DMS153 treated with DMSO at 0.1 percent for 48 hours (cell line): ENCODE measurements around the gene SORCS1.

Experiments used
- DNase-seq: peaks from one replicate; lab custom pipeline; 2025; ENCODE audit not compliant: unreplicated experiment; lab: John Stamatoyannopoulos, UW

The SORCS1 gene

DNA sequence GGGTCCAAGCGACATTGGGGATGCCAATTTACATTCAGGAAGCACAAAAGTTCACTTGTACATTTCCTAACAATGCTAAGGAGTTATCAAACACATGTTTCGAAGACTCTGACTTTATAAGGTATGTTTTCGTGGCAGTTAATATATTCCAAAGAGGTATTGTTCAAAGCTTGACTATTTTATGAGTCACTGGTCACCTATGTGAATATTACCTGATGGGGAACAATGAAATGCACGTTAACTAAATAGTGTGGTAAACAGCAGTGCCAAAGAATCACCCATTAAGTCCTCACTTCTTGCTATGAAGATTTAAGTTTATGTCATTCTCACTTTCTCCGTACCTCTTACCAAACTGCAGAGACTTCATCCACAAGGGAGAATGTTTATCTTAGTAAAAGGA, 550.2 kb downstream of the SORCS1 start:
- no peak for DNase-seq

DNA sequence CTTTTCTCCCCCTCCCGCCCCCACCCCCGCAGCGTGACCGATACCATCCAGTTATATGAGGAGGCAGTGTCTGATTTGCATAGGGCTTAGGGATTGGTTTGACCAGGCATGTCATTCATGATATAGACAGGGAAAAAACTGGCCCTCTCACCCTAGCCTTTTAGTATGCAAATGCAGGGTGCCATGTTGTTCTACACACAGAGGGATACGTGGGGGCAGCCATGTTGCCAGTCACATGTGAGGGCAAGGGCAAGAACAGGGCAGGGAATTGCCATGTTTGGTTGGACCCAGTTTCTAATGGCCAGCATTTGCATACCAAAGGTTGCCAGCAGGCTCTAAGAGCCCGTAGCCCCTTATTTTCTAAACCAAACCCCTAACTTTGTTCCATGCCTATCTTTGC, 552.1 kb downstream of the SORCS1 start:
- DNase-seq: no peak

- DNase-seq: no peak
Observed at GRCh38 chr10:106609470-106610266, 554.8 kb downstream of the SORCS1 start.

DNA sequence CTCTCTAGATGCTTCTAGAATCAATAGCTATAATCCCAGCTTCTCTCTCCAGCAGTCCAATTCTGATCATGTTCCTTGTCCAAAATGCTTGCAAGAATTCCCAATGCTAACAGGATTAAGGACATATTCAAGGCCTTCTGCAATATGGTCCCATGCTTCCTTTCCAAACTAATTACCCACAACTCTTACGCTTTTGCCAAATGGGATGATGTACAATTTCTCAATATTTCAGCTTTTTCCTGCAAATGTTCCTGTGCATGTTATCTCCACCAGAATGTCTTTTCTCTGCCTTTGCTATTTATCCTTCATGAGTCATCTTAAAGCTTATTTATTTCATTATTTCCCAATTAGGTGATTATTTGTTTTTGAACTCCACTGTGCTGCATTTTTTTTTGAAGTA, 556.4 kb downstream of the SORCS1 start:
- no peak for DNase-seq

DNA sequence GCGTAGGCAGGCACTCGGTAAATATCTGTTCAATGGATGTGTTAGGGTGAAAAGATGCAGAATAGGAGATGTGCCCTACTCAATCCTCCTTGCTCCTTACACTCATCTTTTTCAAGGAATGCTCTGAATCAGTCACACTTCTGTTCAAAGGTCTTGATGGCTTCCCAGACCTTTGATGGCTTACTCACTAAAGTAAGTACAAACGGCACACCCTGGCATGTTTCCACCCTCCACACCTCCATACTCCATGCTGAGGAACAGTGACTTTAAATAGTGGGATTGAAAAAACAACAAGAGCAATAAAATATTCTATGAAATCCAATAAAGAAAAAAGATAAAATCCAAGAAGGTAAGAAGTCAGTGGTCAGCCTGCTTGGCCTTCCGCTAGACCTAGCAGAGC, 569.2 kb downstream of the SORCS1 start:
- no peak for DNase-seq

GRCh38 chr10:106593876-106594275, 570.6 kb downstream of the SORCS1 start:
- DNase-seq: no peak

DNA sequence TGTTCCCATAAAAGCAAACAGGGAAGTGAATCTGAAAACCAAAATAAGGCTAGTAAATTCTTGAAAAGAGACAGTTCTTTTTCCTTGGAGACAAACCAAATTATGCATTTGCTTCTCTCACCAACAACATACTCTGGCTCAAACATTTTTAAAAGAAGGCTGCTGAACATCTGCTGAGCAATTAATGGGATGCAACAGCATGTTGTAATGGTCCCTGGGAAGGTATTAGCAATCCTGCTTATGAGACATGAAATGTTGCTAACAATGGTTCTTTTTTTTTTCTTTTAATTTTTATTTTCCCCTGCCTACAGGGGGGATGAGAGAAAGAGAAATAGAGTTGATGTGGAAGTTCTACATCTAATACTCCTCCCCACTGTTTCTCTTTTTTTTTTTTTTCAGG, 572.1 kb downstream of the SORCS1 start:
- DNase-seq: no peak

GRCh38 chr10:106582291-106582690, 582.2 kb downstream of the SORCS1 start:
- no peak for DNase-seq

DNA sequence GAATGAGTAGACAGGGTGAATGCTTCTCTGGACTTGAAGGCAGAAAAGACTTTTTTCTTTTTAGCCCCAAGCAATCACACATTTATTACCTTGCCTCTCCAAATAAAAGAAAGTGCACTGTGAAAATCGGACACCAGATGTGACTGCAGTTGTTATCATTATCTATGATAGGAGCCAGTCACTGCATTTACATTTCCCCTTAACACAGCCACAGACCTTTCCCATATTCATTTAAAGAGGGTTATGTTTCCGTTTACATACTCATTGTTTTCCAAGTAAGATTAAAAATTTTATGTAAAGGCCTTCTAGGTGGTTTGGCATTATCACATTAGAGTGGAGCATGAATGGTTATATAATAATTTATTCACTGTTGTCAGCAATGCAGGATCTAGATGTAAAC, 586.8 kb downstream of the SORCS1 start:
- no peak for DNase-seq

DNA sequence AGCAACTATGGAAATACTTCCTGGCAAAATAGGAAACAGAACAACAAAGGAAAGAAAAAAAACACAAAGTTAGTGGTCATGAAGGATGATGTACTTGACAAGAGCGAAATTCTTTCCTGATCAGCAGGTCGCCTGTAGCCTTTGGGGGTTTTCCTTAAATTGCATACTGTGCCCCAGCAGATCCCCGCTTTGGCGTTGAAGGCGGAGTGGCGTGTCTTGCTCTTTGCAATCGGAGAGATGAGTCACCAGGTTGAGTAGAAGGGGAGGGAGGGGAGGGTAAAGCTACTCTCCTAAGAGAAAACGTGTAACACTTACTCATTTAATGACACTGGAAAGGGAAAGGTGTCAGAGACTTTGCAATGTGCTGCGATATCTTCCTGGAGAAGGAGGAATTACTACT, 587.2 kb downstream of the SORCS1 start:
- DNase-seq: no peak

GRCh38 chr10:106576534-106576933, 588.0 kb downstream of the SORCS1 start:
- no peak for DNase-seq

GRCh38 chr10:106573106-106573505, 591.4 kb downstream of the SORCS1 start:
- DNase-seq: no peak

DNA sequence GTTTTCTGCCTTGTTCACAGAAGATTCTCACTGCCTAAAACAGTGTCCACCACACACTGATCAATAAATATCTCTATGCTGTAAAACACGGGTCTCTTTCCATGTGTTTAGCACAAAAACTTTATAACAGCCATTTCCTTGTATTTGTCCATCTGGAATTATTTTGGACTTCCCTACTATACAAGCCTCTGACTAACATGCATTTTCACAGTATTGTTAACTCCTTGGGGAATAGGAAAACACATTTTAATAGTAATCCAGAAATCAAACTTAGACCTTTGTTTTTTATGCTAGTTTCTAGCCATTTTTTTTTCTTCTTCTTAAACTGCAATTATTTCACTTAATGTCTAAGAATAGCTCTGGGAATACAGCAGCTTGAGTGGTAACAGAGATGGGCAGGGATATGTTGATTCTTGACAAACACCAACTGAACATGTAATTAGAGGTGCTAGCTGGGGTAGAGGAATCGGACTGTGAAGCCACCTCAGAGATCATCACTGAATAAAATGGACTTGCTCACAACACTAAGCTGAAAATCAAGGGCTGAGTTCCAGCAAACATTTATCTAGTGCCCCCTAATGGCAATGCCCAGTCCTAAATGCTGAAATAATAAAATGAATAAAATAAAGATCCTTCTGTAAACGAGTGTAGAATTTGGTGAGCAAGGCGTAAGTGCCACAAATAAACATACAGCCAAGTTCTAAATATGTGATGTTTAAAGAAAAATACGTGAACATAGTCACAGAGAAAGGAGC, 593.1 kb downstream of the SORCS1 start:
- no peak for DNase-seq

DNA sequence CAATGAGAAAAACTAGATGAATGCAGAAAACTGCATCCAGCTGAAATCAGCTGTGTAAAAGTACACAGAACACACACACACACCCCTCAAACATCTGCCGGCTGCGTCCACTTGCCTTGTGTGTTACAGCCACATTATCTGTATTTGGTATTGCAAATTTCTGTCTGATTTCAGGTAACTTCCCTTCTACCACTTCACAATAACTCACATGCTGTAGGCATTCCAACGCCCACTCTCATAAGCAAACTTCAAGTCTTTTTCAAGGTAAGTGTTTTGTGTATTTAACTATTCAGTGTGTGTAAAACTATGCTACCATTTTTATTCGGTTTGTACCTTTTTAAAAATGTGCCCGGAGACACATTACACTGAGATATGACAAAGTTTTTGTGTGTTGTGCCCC, 594.2 kb downstream of the SORCS1 start:
- DNase-seq: no peak

DNA sequence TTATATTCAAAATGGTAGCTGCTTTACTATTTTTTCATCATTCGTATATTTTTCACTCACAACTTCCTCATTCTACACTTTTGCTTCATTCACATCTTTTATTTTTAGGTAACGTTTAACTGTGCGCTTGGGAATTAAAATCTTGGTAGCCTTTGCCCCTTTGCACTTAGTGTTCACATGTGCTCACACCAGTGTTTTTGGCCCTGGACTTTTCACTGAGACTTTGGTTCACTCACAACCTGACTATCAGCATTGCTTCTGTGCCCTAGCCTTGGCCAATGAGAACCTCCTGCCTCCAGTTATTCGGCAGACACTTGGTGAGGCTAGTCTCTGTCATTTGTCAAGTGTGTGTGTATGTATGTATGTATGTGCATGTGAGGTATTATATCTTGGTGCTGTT, 596.9 kb downstream of the SORCS1 start:
- DNase-seq: no peak

DNA sequence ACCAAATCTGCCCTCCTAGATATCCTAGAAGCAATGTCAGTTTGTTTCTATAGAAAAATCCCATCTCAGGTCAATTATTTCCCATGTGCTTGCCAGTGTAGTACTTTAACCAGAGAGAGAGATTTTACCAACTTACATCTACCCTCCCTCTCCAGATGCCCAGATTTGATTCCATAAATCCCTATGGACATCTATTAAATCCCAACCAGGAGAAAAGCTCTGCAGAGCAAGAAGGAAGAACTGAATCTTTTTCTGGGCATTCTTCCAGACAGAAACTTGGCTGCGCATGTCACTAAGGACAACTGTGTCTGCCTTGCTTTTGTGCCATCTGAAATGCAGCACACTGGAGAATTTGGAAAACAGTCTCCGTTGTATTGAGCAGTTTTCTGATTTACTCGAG, 597.6 kb downstream of the SORCS1 start:
- DNase-seq: no peak

DNA sequence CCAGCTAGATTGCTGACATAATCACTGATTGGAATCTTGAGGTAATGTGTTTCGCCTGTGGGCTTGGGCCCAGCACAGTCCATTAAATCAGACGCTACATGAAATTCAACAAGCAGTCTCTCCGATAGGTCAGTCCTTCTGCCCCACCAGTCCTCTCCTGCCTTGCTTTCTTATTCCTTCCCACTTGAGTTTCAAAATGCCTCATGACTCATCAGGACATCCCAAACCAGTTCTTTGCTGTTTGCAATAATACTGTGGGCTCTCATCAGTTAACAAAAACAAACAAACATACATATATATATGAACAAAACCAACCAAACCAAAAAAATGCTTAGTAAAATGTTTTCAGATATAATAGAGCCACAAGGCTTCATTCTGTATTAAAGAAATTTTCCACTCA, 599.0 kb downstream of the SORCS1 start:
- DNase-seq: no peak

DNA sequence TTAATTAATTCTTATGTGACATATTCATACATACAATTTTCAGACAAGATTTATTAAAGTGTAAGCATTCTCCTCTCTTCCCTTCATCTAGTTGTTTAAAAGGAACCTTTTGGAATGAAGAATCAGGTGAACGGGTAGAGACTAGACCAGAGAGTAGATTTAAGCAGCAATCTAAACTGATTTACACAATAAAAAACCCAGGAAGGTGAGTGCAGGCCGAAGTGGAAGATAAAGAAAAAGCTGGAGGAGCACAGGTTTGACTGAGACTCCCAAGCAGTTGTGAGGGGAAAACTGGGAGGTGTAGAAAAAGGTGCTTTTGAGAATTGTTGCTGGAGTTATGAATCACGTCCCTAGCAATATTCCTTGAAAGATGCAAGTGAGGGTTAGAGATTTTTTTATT, 601.1 kb downstream of the SORCS1 start:
- DNase-seq: no peak

DNA sequence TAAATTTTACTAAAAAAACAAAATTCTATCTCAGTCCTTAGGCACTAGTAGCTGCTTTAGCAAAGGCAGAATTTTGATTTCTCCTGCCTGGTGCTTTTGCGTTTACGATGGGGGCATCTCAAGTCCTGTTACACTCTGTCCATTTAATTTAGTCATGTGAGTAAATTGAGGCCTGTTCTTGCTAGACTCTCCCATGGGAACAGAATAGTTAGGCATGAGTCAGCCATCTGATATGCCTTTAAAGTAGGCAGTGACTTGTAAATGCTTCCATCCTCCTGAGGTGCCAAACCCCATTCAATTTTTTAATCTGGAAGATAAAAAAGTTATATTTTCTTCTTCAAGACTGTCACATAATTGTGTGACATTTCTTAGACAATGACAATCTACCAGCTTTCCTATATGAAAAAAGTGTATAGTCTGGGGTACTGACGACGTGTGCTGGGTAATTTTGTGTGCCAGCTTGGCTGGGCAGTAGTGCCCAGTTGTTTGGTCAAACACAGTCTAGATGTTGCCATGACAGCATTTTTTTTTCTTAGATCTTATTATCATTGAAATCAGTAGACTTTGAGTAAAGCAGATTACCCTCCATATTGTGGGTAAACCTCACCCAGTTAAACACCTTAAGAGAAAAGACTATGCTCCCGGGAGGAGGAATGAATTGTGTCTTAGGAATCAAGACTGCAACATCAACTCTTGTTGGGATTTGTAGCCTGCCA, 603.4 kb downstream of the SORCS1 start:
- DNase-seq: no peak

GRCh38 chr10:106559442-106559841, 605.1 kb downstream of the SORCS1 start:
- DNase-seq: no peak

- DNase-seq: no peak
Observed at GRCh38 chr10:106557951-106558733, 606.4 kb downstream of the SORCS1 start.
